ENCODE data around the gene RFXANK.
"Not testable (repeated sequence)": the region's sequence is repeated elsewhere in the genome, so short reads cannot be mapped to it uniquely, and the experiment has no call there.

Gene RFXANK

GRCh38 chr19:19207637-19208572 is 15.8 kb downstream of the RFXANK start:
- no peak for DNase-seq

DNA sequence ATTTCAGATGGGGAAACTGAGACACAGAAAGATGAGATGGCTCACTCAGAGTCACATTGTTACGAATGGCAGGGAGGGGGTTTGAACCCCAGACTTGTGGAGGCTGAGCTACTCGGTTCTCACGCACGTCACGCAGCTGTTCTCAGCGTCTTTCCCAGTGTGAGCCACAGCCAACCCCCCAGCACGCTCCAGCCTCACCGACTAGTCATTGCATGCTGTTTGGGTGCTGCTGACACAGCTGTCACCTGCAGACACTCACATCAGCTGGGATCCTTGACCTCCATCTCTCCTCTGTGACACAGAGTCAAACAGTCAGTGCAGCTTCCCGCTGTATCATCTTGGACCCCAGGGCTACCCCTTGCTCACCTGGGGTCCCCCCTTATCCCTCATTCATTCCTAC is 17.3 kb downstream of the RFXANK start:
- DNase-seq = no peak

DNA sequence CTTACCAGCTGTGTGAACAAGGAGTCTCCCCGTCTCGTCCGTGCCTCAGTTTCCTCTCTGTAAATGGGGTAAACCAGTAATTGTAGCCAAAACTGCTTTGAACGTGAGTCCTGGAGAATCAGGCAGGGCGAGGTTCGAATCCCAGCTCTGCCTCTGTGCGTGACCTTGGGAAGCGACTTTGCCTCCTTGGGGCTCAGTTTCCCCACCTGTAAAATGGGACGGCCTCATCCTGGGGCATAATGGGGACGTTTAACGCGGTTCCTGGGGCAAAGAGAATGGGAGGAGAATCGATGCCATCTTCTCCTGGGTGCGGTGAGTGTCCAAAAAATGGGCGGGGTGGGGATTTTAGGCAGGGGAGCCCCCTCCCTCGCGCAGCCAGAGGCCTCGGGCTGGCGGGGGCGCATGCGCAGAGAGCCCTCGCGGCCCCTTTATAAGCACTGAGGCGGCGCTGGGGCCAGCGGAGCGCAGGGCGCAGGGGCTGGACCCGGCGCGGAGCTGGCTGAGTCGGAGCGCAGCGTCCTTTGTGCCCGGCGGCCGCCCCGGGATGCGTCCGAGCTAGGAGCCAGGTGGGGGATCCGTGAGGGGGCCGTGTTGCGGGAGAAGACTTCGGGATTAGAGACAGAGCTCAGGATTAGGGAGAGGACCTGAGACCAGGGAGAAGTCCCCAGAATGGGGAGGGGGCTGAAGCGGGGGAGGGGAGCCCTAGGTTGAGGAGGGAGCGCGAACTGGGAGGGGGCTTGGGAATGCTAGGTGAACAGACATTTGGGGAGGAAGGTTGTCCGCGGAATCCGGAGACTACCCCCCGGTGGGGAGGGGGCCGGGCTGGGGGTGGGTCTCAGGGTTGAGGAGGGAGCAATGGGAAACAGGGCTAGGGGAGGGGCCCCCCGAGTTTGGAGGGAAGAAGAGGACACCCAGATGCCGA is 19.7 kb downstream of the RFXANK start, which contains the start of gene NCAN:
NCAN (plus strand) TSS at position 460 of the 922 bp plus-strand sequence. CDS start 4,996 bp downstream, outside the sequence.
- no peak for DNase-seq

GRCh38 chr19:19212916-19213315 is 20.9 kb downstream of the RFXANK start:
- DNase-seq = no peak

DNA sequence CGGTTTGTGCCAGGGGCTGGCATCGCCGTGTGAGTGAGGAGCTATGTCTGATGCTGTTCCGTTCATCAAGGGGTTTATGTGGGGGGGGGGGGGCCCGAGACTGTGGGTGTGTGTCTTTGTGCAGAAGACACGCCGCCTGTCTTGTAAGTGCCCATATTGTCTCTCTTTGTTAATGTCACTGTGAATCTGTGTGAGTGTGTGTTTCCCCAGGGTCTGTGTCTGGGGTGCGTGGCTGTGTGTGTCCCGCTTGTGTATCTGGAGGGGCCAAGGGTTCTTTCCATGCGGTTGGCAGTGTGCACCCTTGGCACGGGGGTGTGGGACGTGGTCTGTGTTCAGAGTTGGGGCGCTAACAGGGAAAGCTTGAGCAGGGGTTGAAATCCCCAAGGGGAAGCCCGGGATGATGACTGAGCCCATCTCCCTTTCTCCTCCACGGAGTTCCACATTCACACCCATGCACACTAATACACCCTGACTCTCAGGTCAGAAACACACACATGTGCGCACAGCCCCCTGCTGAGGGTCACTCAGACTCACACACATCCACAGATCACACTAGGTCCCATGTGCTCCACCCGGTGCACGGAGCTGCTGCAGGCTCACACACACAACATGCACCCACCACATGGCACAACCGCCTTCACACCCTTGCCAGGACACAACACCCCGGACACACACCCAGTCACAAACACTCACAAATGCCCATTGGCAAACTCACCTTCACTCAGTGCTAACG is 21.5 kb downstream of the RFXANK start:
- no peak for DNase-seq

- DNase-seq = no peak
Measured at GRCh38 chr19:19214159-19214490, 22.1 kb downstream of the RFXANK start.

GRCh38 chr19:19214892-19215291 is 22.8 kb downstream of the RFXANK start:
- DNase-seq = no peak

DNA sequence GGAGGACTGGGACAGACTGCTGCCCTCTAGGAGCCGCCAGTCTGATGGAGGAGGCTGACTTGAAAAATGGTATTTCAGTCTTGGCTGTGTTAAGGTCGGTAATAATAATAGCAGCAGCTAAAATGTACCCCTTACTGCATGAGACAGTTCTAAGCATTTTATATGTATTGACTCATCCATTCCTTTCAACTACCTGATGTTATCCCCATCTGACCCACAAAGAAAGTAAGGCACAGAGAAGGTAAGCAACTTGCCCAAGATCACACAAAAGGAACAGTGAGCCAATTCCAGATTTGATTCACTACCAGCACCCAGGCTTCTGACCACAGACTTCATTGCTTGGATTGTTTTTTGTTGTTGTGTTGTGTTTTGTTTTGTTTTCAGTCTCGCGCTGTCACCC is 23.7 kb downstream of the RFXANK start:
- DNase-seq = no peak

- no peak for DNase-seq
Measured at GRCh38 chr19:19217099-19217498, 25.0 kb downstream of the RFXANK start.

- no peak for DNase-seq
Measured at GRCh38 chr19:19218911-19219310, 26.9 kb downstream of the RFXANK start.

DNA sequence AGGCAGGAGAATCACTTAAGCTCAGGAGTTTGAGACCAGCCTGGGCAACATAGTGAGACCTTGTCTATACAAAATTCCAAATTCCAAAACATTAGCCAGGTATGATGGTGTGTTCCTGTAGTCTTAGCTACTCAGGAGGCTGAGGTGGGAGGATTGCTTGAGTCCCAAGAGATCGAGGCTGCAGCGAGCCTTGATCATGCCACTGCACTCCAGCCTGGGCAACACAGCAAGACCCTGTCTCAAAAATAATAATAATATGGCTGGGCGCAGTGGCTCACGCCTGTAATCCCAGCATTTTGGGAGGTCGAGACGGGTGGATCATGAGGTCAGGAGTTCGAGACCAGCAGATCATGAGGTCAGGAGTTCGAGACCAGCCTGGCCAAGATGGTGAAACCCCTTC is 28.9 kb downstream of the RFXANK start:
- not testable (repeated sequence) for DNase-seq

DNA sequence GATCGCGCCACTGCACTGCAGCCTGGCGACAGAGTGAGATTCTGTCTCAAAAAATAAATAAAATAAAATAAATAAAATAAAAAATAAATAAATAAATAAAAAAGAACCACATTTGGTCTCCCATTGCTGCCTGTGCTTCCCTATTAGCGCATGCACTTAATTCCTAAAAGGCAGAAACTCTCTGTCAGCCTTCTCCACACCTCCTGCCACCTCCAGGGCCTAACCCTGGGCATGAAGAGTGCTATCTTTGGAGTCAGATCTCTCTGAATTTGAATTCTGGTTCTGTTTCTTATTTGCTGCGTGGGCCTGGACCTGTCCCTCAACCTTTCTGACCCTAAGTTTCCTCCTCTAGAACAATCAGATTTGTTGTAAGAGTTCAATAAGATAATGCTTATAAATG is 31.0 kb downstream of the RFXANK start:
- DNase-seq = no peak

DNA sequence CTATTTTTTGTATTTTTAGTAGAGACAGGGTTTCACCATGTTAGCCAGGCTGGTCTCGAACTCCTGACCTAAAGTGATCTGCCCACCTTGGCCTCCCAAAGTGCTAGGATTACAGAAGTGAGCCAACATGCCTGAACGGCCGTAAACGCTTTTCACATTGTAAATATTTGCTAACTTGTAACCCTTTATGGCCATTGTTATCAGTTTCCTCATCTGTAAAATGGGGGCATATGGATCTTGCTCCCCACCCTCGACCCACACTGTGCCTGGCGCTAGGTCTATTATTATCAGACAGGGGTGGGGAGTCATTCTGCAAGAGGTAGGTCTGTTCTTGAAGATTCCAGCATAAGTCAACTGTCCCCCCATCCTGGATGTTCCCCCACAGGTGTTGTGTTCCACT is 31.6 kb downstream of the RFXANK start:
- DNase-seq = no peak

- DNase-seq = no peak
Measured at GRCh38 chr19:19224150-19224851, 32.2 kb downstream of the RFXANK start.

- DNase-seq = no peak
Measured at GRCh38 chr19:19224852-19225494, 32.9 kb downstream of the RFXANK start.

DNA sequence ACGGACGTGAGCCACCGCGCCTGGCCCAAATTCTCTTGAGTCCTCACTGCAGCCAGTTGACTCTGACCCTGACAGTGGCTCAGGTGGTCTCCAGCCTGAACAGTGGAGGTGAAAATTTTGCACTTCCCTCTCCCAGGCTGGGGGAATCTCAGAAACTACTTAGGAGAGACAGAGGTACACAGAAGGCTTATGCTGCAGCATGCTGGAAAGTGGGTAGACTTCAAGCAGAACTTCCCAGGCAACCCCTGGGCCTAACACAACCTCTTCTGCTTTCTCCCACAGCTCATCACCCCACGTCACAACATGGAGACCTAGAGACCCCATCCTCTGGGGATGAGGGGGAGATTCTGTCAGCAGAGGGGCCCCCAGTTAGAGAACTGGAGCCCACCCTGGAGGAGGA is 34.1 kb downstream of the RFXANK start:
- no peak for DNase-seq

DNA sequence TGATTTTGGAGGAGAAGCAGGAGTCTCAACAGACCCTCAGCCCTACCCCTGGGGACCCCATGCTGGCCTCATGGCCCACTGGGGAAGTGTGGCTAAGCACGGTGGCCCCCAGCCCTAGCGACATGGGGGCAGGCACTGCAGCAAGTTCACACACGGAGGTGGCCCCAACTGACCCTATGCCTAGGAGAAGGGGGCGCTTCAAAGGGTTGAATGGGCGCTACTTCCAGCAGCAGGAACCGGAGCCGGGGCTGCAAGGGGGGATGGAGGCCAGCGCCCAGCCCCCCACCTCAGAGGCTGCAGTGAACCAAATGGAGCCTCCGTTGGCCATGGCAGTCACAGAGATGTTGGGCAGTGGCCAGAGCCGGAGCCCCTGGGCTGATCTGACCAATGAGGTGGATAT is 34.6 kb downstream of the RFXANK start:
- no peak for DNase-seq

GRCh38 chr19:19227217-19227616 is 35.2 kb downstream of the RFXANK start:
- no peak for DNase-seq

DNA sequence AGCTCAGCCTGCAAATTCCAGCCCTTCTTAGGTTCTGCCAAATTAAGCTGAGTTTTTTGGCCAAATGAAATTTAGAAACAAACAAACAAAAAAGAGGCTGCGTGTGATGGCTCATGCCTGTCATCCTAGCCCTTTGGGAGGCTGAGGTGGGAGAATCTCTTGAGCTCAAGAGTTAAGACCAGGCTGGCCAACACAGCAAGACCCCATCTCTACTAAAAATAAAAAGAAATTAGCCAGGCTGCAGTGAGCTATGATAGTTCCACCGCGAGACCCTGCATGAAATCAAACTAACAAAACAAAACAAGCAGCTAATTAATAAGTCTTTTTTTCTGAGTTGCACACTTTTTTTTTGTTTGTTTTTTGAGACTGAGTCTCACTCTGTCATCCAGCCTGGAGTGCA is 37.6 kb downstream of the RFXANK start:
- DNase-seq = no peak

GRCh38 chr19:19230999-19231398 is 38.9 kb downstream of the RFXANK start:
- DNase-seq = no peak

- DNase-seq = no peak
Measured at GRCh38 chr19:19232261-19232721, 40.2 kb downstream of the RFXANK start.

All from NCI-H2081 treated with DMSO at 0.1 percent for 48 hours (cell line).